B cell (primary cell): ENCODE results near the gene RASA2. TPM values are rescaled to one million over a fixed set of nuclear protein-coding genes. Genes with fewer than 3 reads are reported as not detected.
"Not testable (repeated sequence)": the region's sequence is repeated elsewhere in the genome, so short reads cannot be mapped to it uniquely, and the experiment has no call there.

ENCODE experiments used
- ATAC-seq: fragments of 200-7000 bp; cut with Tn5 transposase; one replicate; pipeline ENCODE4 v1.10.0; 2021; ENCODE audit warnings: low read depth, mild to moderate bottlenecking, moderate number of reproducible peaks, moderate library complexity
- CTCF ChIA-PET: fragments of 350-600 bp; sonication (Branson Sonifier 250); formaldehyde crosslinking; loops from one replicate; lab custom pipeline; 2021; ENCODE audit warnings: antibody characterized with exemption, inconsistent platforms; lab: Charles Lee
- POLR2A ChIA-PET: fragments of 350-600 bp; sonication (Branson Sonifier 250); formaldehyde crosslinking; loops from one replicate; lab custom pipeline; 2021; ENCODE audit warnings: antibody characterized with exemption; lab: Charles Lee
- DNase-seq: peaks from one replicate; pipeline ENCODE4 v3.0.0; 2013
- H2AFZ ChIP-seq: 2 replicates; pipeline ENCODE4 v1.6.1; 2012; ENCODE audit warnings: mild to moderate bottlenecking, low read depth, low read length; ENCODE audit not compliant: insufficient read depth, poor library complexity, severe bottlenecking
- H3K27ac ChIP-seq, 2 donors: 1 replicate in 1 of 2; 2 replicates in 1 of 2; pipeline ENCODE4 v1.5.1; 2012 to 2013; ENCODE audit warnings: low read length in 2 of 2, mild to moderate bottlenecking in 2 of 2, moderate library complexity in 1 of 2
- H3K27me3 ChIP-seq, 4 experiments: fragments of 200-600 bp in 1 of 4; sonication (generic) in 1 of 4; replicated peaks in 1 of 4; 1 replicate in 2 of 4; 2 replicates in 2 of 4; pipeline versions ENCODE4 v1.6.1 to v1.7.0; 2013 to 2016; ENCODE audit warnings: low read length in 3 of 4, mild to moderate bottlenecking in 2 of 4, mixed read lengths in 1 of 4, moderate library complexity in 1 of 4; ENCODE audit not compliant: insufficient read depth in 4 of 4, control insufficient read depth in 3 of 4; ENCODE audit errors: control extremely low read depth in 1 of 4
- H3K36me3 ChIP-seq, 2 experiments: replicated peaks in 1 of 2; 1 replicate in 1 of 2; 2 replicates in 1 of 2; pipeline versions ENCODE4 v1.6.1 to v1.7.1; 2013; ENCODE audit warnings: low read length in 1 of 2; ENCODE audit not compliant: insufficient read depth in 2 of 2, control insufficient read depth in 1 of 2; ENCODE audit errors: control extremely low read depth in 1 of 2, extremely low read depth in 1 of 2
- H3K4me1 ChIP-seq, 2 donors: fragments of 200-600 bp in 1 of 2; sonication (generic) in 1 of 2; 1 replicate in 1 of 2; 2 replicates in 1 of 2; pipeline versions ENCODE4 v1.5.1 to v1.6.1; 2013 to 2017; ENCODE audit warnings: low read length in 2 of 2; ENCODE audit not compliant: control insufficient read depth in 2 of 2, insufficient read depth in 2 of 2
- H3K4me2 ChIP-seq: replicated peaks from 2 replicates; pipeline ENCODE3; 2012; ENCODE audit warnings: mild to moderate bottlenecking, low read depth, low read length; ENCODE audit not compliant: poor library complexity, severe bottlenecking
- H3K4me3 ChIP-seq, 5 experiments: fragments of 200-600 bp in 1 of 5; sonication (generic) in 1 of 5; 1 replicate in 3 of 5; 2 replicates in 2 of 5; pipeline versions ENCODE4 v1.5.1 to v1.7.0; 2011 to 2016; ENCODE audit warnings: low read length in 4 of 5, mild to moderate bottlenecking in 4 of 5, low read depth in 2 of 5, control low read depth in 1 of 5, moderate library complexity in 1 of 5; ENCODE audit not compliant: insufficient read depth in 1 of 5; ENCODE audit errors: control extremely low read depth in 1 of 5, extremely low read depth in 1 of 5
- H3K79me2 ChIP-seq: fragments of 200-600 bp; sonication (generic); one replicate; pipeline ENCODE4 v1.6.0; 2016; ENCODE audit warnings: low read length; ENCODE audit not compliant: control insufficient read depth, insufficient read depth
- H3K9ac ChIP-seq: fragments of 200-600 bp; sonication (generic); 2 replicates; pipeline ENCODE4 v1.6.1; 2017; ENCODE audit warnings: mild to moderate bottlenecking, low read length, moderate library complexity
- H3K9me3 ChIP-seq, 3 donors: one replicate each; pipeline versions ENCODE4 v1.6.1 to v1.7.1; 2013; ENCODE audit warnings: low read length in 2 of 3; ENCODE audit not compliant: control insufficient read depth in 2 of 3, insufficient read depth in 1 of 3; ENCODE audit errors: control extremely low read depth in 1 of 3
- H4K20me1 ChIP-seq: 2 replicates; pipeline ENCODE4 v1.6.0; 2012; ENCODE audit warnings: mild to moderate bottlenecking, low read length; ENCODE audit not compliant: insufficient read depth, control insufficient read depth, poor library complexity, severe bottlenecking
- H3K27ac Mint-ChIP-seq: one replicate; pipeline ENCODE4 v1.8.0; 2021; ENCODE audit warnings: mixed read lengths
- H3K27me3 Mint-ChIP-seq: one replicate; pipeline ENCODE4 v1.8.0; 2021; ENCODE audit warnings: mixed read lengths
- H3K4me1 Mint-ChIP-seq: one replicate; pipeline ENCODE4 v1.8.0; 2021; ENCODE audit warnings: mixed read lengths
- H3K4me3 Mint-ChIP-seq: one replicate; pipeline ENCODE4 v1.8.0; 2021; ENCODE audit warnings: mixed read lengths
- H3K9me3 Mint-ChIP-seq: one replicate; pipeline ENCODE4 v1.8.0; 2022; ENCODE audit warnings: mixed read lengths; ENCODE audit not compliant: insufficient read depth
- EZH2 ChIP-seq: IDR thresholded peaks from 2 replicates; pipeline ENCODE4 v1.6.1; 2012; ENCODE audit warnings: borderline replicate concordance, low read depth, mild to moderate bottlenecking, moderate library complexity, low read length; ENCODE audit not compliant: insufficient read depth, poor library complexity, severe bottlenecking
- WGBS: methylation state at CpG from one replicate; pipeline ENCODE4 v1.1.5; 2013; ENCODE audit warnings: missing lambda C conversion rate; ENCODE audit not compliant: insufficient coverage; 5-methylcytosine and 5-hydroxymethylcytosine counted together
- intact Hi-C: fragments of 100-400 bp; cut with micrococcal nuclease; formaldehyde crosslinking; loops from one replicate; pipeline ENCODE4 v1.10.0; 2022
- polyA plus RNA-seq: library from polyadenylated mRNA; depleted of rRNA; stranded (reverse); fragments of >200 nt; gene quantifications from 2 replicates; pipeline ENCODE4 v1.2.3, GENCODE V29; 2012
- total RNA-seq, 2 donors: library from RNA; stranded (reverse); fragments of 120-200 nt in 1 of 2; gene quantifications; 1 replicate in 1 of 2; 2 replicates in 1 of 2; pipeline versions ENCODE4 v1.2.3 to v1.2.4, GENCODE V29; 2013 to 2022
- TF ChIP-seq, protein P1 (sequence below): fragments of 200-600 bp; IDR thresholded peaks from one replicate; pipeline ENCODE4 v1.8.0; 2022; ENCODE audit warnings: antibody characterized with exemption, mild to moderate bottlenecking

The RASA2 gene
- total and polyA plus RNA-seq, 2 donors (not counting 1 experiment from before 2014, with no cell fraction given) = 12.3 to 47.7 TPM

DNA sequence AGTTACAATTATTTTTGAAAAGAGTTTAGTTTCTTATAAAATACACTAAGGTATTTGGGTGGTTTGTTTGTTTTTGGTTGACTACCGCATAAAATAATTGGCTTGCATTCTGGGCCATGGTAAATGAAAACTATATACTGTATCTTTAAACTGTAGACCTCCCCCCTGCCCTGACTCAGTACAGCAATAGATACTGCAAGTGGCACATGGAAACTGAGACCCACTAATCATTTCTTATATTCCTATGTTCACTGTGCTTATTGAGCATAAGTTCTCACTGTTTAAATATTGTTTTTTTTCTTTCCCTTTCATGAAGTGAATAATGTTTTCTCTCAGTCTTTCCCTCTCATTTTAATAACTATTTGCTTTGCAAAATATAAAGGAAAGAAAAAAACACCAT, 45.8 kb downstream of the RASA2 start:
- Histone ChIP-seq H4K20me1 (no peaks in the 10 kb centered on the region), H3K36me3 (peaks cover 3 to 28% of the 10 kb centered on the region in 2 experiments), H3K9ac (no peak overlapping the region), H3K27me3 (no peaks in the 10 kb centered on the region), H3K9me3 (peaks cover 0 to 2% (median 0%) of the 10 kb centered on the region in 3 donors), H3K79me2 (peaks cover 58% of the 10 kb centered on the region), H2AFZ (no peak overlapping the region), H3K27ac (no peak overlapping the region), H3K4me3 (no peak overlapping the region), H3K4me2 (no peak overlapping the region), H3K4me1 (peaks cover 12 to 38% of the 10 kb centered on the region in 2 donors)
- H3K27me3 Mint-ChIP-seq = no peaks in the 10 kb centered on the region
- intact Hi-C loops = no loop called here
- H3K27ac Mint-ChIP-seq = no peak overlapping the region
- ATAC-seq = no peak
- CTCF ChIA-PET = no interaction called here
- no peaks in the 10 kb centered on the region for H3K9me3 Mint-ChIP-seq
- no peak for TF ChIP-seq EZH2
- TF ChIP-seq, protein P1, sequence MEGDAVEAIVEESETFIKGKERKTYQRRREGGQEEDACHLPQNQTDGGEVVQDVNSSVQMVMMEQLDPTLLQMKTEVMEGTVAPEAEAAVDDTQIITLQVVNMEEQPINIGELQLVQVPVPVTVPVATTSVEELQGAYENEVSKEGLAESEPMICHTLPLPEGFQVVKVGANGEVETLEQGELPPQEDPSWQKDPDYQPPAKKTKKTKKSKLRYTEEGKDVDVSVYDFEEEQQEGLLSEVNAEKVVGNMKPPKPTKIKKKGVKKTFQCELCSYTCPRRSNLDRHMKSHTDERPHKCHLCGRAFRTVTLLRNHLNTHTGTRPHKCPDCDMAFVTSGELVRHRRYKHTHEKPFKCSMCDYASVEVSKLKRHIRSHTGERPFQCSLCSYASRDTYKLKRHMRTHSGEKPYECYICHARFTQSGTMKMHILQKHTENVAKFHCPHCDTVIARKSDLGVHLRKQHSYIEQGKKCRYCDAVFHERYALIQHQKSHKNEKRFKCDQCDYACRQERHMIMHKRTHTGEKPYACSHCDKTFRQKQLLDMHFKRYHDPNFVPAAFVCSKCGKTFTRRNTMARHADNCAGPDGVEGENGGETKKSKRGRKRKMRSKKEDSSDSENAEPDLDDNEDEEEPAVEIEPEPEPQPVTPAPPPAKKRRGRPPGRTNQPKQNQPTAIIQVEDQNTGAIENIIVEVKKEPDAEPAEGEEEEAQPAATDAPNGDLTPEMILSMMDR = no peak
- DNase-seq = no peak
- POLR2A ChIA-PET = no interaction called here
- WGBS = no CpG with 5 or more reads among the region's 1 CpG
- no peak overlapping the region for H3K4me3 Mint-ChIP-seq
- H3K4me1 Mint-ChIP-seq = peaks cover 40% of the 10 kb centered on the region

DNA sequence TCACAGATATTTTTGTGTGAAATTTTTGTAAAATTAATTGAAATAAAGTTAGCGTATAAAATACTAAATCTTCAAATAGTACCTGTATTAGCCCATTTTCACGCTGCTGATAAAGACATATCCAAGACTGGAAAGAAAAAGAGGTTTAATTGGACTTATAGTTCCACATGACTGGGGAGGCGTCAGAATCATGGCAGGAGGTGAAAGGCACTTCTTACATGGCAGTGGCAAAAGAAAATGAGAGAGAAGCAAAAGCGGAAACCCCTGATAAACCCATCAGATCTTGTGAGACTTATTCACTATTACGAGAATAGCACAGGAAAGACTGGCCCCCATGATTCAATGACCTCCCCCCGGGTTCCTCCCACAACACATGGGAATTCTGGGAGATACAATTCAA, 49.2 kb downstream of the RASA2 start:
- ATAC-seq, H3K27ac Mint-ChIP-seq: not testable (repeated sequence)

More for the DNA sequence above, 49.2 kb downstream of the RASA2 start:
- intact Hi-C loops, H3K4me1 ChIP-seq, H2AFZ ChIP-seq, H3K4me3 ChIP-seq, H3K27ac ChIP-seq, DNase-seq, CTCF ChIA-PET, H4K20me1 ChIP-seq, H3K27me3 Mint-ChIP-seq, H3K4me2 ChIP-seq, H3K9me3 ChIP-seq, H3K27me3 ChIP-seq, H3K4me3 Mint-ChIP-seq, H3K9ac ChIP-seq, H3K9me3 Mint-ChIP-seq: not testable (repeated sequence)
- peaks cover 3 to 35% of the 10 kb centered on the region in 2 experiments for H3K36me3 ChIP-seq
- POLR2A ChIA-PET = interaction anchor here (0.7 kb wide), 1 partner anchor 12 kb away, joined by 7 read pairs; no protein-coding TSS in a partner anchor
- peaks cover 30% of the 10 kb centered on the region for H3K79me2 ChIP-seq
- peaks cover 24% of the 10 kb centered on the region for H3K4me1 Mint-ChIP-seq
- 100% methylated on average over 1 of the region's 6 CpGs for WGBS
